ENCODE measurements around the gene VPS37B.

- TF ChIP-seq CTCF (IDR thresholded peaks at IDR 0.05) = peak in 1 of 6 experiments; percentile 19
- no peak for TF ChIP-seq POLR2A (IDR thresholded peaks at IDR 0.05)
These were observed 15.3 kb downstream of the VPS37B start for GRCh38 chr12:122880668-122881067.
